H9 (cell line): ENCODE results near the gene PCMT1. TPM values are rescaled to one million over a fixed set of nuclear protein-coding genes. Genes with fewer than 3 reads are reported as not detected.

Source experiments
- DNase-seq: peaks from one replicate; pipeline ENCODE4 v3.0.0-alpha.2; 2017
- H2AFZ ChIP-seq: one replicate; pipeline ENCODE4 v1.6.1; 2013; ENCODE audit warnings: mild to moderate bottlenecking, low read length, control low read depth, moderate library complexity
- H2AK5ac ChIP-seq: 2 replicates; pipeline ENCODE4 v1.6.1; 2013; ENCODE audit warnings: low read length, control low read depth, mixed read lengths; ENCODE audit not compliant: insufficient read length
- H2BK120ac ChIP-seq: one replicate; pipeline ENCODE4 v1.6.1; 2013; ENCODE audit warnings: low read depth, mild to moderate bottlenecking, low read length, control low read depth, inconsistent platforms; ENCODE audit not compliant: poor library complexity, severe bottlenecking
- H2BK12ac ChIP-seq: 2 replicates; pipeline ENCODE4 v1.6.1; 2013; ENCODE audit warnings: low read length, control low read depth, mixed read lengths, low read depth; ENCODE audit not compliant: insufficient read length
- H2BK15ac ChIP-seq: 2 replicates; pipeline ENCODE4 v1.6.1; 2013; ENCODE audit warnings: low read depth, low read length, control low read depth
- H2BK20ac ChIP-seq: one replicate; pipeline ENCODE4 v1.6.1; 2013; ENCODE audit warnings: low read depth, mild to moderate bottlenecking, low read length, control low read depth, inconsistent platforms; ENCODE audit not compliant: poor library complexity, severe bottlenecking
- H2BK5ac ChIP-seq: 2 replicates; pipeline ENCODE4 v1.6.1; 2013; ENCODE audit warnings: low read length, control low read depth, mixed read lengths; ENCODE audit not compliant: insufficient read length
- H3K14ac ChIP-seq: 2 replicates; pipeline ENCODE4 v1.6.1; 2013; ENCODE audit warnings: low read length, control low read depth; ENCODE audit not compliant: insufficient read depth
- H3K18ac ChIP-seq: 2 replicates; pipeline ENCODE4 v1.6.1; 2013; ENCODE audit warnings: low read depth, mild to moderate bottlenecking, mixed read lengths, low read length, control low read depth; ENCODE audit not compliant: insufficient read length
- H3K23ac ChIP-seq: 2 replicates; pipeline ENCODE4 v1.6.1; 2013; ENCODE audit warnings: low read length, control low read depth, mixed read lengths, low read depth; ENCODE audit not compliant: insufficient read length
- H3K23me2 ChIP-seq: 2 replicates; pipeline ENCODE4 v1.6.1; 2013; ENCODE audit warnings: low read depth, mild to moderate bottlenecking, mixed read lengths, low read length, control low read depth; ENCODE audit not compliant: insufficient read length, poor library complexity, severe bottlenecking
- H3K27ac ChIP-seq: 2 replicates; pipeline ENCODE4 v1.5.1; 2013; ENCODE audit warnings: low read length, control low read depth, mixed read lengths, low read depth; ENCODE audit not compliant: insufficient read length
- H3K27me3 ChIP-seq: 2 replicates; pipeline ENCODE4 v1.6.1; 2013; ENCODE audit warnings: low read length, control low read depth, inconsistent platforms; ENCODE audit not compliant: insufficient read depth
- H3K4ac ChIP-seq: 2 replicates; pipeline ENCODE4 v1.6.1; 2013; ENCODE audit warnings: low read depth, mild to moderate bottlenecking, control low read depth, inconsistent platforms, low read length, moderate library complexity
- H3K4me1 ChIP-seq: 2 replicates; pipeline ENCODE4 v1.6.1; 2013; ENCODE audit warnings: low read length, control low read depth, inconsistent platforms; ENCODE audit not compliant: insufficient read depth
- H3K4me2 ChIP-seq: 2 replicates; pipeline ENCODE4 v1.6.1; 2013; ENCODE audit warnings: low read length, control low read depth, mixed read lengths; ENCODE audit not compliant: insufficient read length, insufficient read depth
- H3K56ac ChIP-seq: 2 replicates; pipeline ENCODE4 v1.6.1; 2013; ENCODE audit warnings: low read depth, mild to moderate bottlenecking, mixed read lengths, low read length, control low read depth; ENCODE audit not compliant: insufficient read length
- H3K79me1 ChIP-seq: 2 replicates; pipeline ENCODE4 v1.6.1; 2013; ENCODE audit warnings: low read depth, mild to moderate bottlenecking, moderate library complexity, low read length, control low read depth, inconsistent platforms; ENCODE audit not compliant: insufficient read depth, poor library complexity, severe bottlenecking
- H3K79me2 ChIP-seq: 2 replicates; pipeline ENCODE4 v1.6.1; 2013; ENCODE audit warnings: low read length, control low read depth, inconsistent platforms; ENCODE audit not compliant: insufficient read depth
- H3K9ac ChIP-seq: 2 replicates; pipeline ENCODE4 v1.6.1; 2013; ENCODE audit warnings: low read length, control low read depth, mixed read lengths; ENCODE audit not compliant: insufficient read length; ENCODE audit errors: extremely low read depth
- H3K9me3 ChIP-seq: one replicate; pipeline ENCODE4 v1.6.1; 2013; ENCODE audit warnings: low read depth, low read length, inconsistent platforms; ENCODE audit not compliant: control insufficient read depth
- H3T11ph ChIP-seq: one replicate; pipeline ENCODE4 v1.6.1; 2013; ENCODE audit warnings: mild to moderate bottlenecking, low read length, control low read depth, inconsistent platforms
- H4K20me1 ChIP-seq: one replicate; pipeline ENCODE4 v1.6.1; 2013; ENCODE audit not compliant: control insufficient read depth, insufficient read length, insufficient read depth
- H4K5ac ChIP-seq: 2 replicates; pipeline ENCODE4 v1.6.1; 2013; ENCODE audit warnings: low read depth, mild to moderate bottlenecking, mixed read lengths, low read length, control low read depth; ENCODE audit not compliant: insufficient read length
- H4K8ac ChIP-seq: replicated peaks from 2 replicates; pipeline ENCODE4 v1.6.1; 2013; ENCODE audit warnings: low read length, control low read depth, mixed read lengths, low read depth; ENCODE audit not compliant: insufficient read length
- H4K91ac ChIP-seq: 2 replicates; pipeline ENCODE4 v1.6.1; 2013; ENCODE audit warnings: low read depth, mild to moderate bottlenecking, moderate library complexity, mixed read lengths, low read length, control low read depth; ENCODE audit not compliant: insufficient read length
- H3K27ac Mint-ChIP-seq, 3 experiments: 2 replicates in 2 of 3; 3 replicates in 1 of 3; pipeline ENCODE4 v1.8.0; 2020 to 2021; ENCODE audit warnings: mixed read lengths in 3 of 3, mild to moderate bottlenecking in 1 of 3, moderate library complexity in 1 of 3
- H3K27me3 Mint-ChIP-seq: 2 replicates; pipeline ENCODE4 v1.8.0; 2021; ENCODE audit warnings: low read depth, mild to moderate bottlenecking, moderate library complexity, mixed read lengths
- H3K36me3 Mint-ChIP-seq, 3 experiments: 2 replicates in 2 of 3; 3 replicates in 1 of 3; pipeline ENCODE4 v1.8.0; 2020 to 2021; ENCODE audit warnings: low read depth in 3 of 3, mixed read lengths in 3 of 3; ENCODE audit not compliant: insufficient read depth in 1 of 3
- H3K4me1 Mint-ChIP-seq, 2 experiments: 2 replicates each; pipeline ENCODE4 v1.8.0; 2020; ENCODE audit warnings: mixed read lengths in 2 of 2
- H3K4me3 Mint-ChIP-seq, 2 experiments: 2 replicates in 1 of 2; 3 replicates in 1 of 2; pipeline ENCODE4 v1.8.0; 2020 to 2021; ENCODE audit warnings: mild to moderate bottlenecking in 2 of 2, mixed read lengths in 2 of 2, moderate library complexity in 1 of 2
- H3K9me3 Mint-ChIP-seq, 2 experiments: 2 replicates in 1 of 2; 3 replicates in 1 of 2; pipeline ENCODE4 v1.8.0; 2020; ENCODE audit warnings: mild to moderate bottlenecking in 2 of 2, mixed read lengths in 2 of 2, moderate library complexity in 1 of 2
- WGBS: extraction: QIAGEN DNeasy Blood & Tissue Kit; methylation state at CpG from one replicate; pipeline ENCODE4 v1.1.7; 2013; ENCODE audit warnings: missing lambda C conversion rate, low lambda C conversion rate, mixed read lengths; ENCODE audit not compliant: insufficient read length; ENCODE audit errors: extremely low coverage; 5-methylcytosine and 5-hydroxymethylcytosine counted together
- total RNA-seq: library from RNA; stranded (reverse); gene quantifications from 2 replicates; pipeline ENCODE4 v1.2.1, GENCODE V29; 2021
- TF ChIP-seq, protein P1 (sequence below): fragments of 200-600 bp; sonication (generic); conservative IDR thresholded peaks from 3 replicates; pipeline ENCODE4 v1.8.0; 2021; ENCODE audit warnings: antibody characterized with exemption, mild to moderate bottlenecking

PCMT1 gene
- total RNA-seq, 1 experiment from 2014 or later: 98.3 TPM

DNA sequence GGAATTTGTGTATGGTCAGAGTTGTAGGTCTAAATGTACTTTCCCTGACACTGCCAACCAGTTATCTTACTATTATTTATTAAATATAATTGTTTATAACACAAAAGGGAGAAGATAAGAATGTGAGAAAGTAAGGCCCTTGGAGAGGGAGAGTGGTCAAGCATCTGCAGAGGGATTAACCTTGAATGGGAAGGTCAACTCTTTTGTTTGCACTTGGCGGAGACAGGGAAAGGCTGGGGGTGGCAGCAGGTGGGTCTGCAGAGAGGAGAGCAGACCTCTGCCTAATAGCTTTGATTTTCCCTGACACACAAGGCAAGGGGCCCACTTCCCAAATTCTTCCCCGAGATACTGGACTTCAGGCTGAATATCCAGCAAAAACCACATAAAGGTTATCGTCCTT, 110.4 kb downstream of the PCMT1 start:
- Histone ChIP-seq H3K56ac (no peak overlapping the region), H2BK20ac (no peak overlapping the region), H2BK120ac (no peak overlapping the region), H4K20me1 (peaks cover 3% of the 10 kb centered on the region), H3T11ph (no peak overlapping the region), H2BK5ac (no peak overlapping the region), H3K9me3 (no peaks in the 10 kb centered on the region), H3K4me2 (no peak overlapping the region), H3K4ac (no peak overlapping the region), H4K8ac (no peak overlapping the region), H3K18ac (no peak overlapping the region), H2BK15ac (no peak overlapping the region), H3K4me1 (peaks cover 2% of the 10 kb centered on the region; the same call in 1 of the 2 replicates), H2AFZ (no peak overlapping the region), H4K5ac (no peak overlapping the region), H3K9ac (no peak overlapping the region), H3K27me3 (no peaks in the 10 kb centered on the region), H4K91ac (no peak overlapping the region), H3K23ac (no peak overlapping the region), H3K79me1 (peaks cover 2% of the 10 kb centered on the region), H3K14ac (no peak overlapping the region), H3K27ac (no peak overlapping the region), H3K79me2 (no peaks in the 10 kb centered on the region), H2BK12ac (no peak overlapping the region), H3K23me2 (peaks cover 12% of the 10 kb centered on the region), H2AK5ac (no peak overlapping the region)
- Mint-ChIP-seq H3K36me3 (no peaks in the 10 kb centered on the region; a peak in 1 of 7 replicates), H3K27me3 (peaks cover 19% of the 10 kb centered on the region), H3K9me3 (no peaks in the 10 kb centered on the region), H3K27ac (no peak overlapping the region), H3K4me1 (peaks cover 50 to 56% of the 10 kb centered on the region in 2 experiments), H3K4me3 (no peak overlapping the region)
- TF ChIP-seq, protein P1, sequence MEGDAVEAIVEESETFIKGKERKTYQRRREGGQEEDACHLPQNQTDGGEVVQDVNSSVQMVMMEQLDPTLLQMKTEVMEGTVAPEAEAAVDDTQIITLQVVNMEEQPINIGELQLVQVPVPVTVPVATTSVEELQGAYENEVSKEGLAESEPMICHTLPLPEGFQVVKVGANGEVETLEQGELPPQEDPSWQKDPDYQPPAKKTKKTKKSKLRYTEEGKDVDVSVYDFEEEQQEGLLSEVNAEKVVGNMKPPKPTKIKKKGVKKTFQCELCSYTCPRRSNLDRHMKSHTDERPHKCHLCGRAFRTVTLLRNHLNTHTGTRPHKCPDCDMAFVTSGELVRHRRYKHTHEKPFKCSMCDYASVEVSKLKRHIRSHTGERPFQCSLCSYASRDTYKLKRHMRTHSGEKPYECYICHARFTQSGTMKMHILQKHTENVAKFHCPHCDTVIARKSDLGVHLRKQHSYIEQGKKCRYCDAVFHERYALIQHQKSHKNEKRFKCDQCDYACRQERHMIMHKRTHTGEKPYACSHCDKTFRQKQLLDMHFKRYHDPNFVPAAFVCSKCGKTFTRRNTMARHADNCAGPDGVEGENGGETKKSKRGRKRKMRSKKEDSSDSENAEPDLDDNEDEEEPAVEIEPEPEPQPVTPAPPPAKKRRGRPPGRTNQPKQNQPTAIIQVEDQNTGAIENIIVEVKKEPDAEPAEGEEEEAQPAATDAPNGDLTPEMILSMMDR: no peak
- no peak for DNase-seq
- WGBS: no CpG with 5 or more reads among the region's 3 CpGs
